Purkinje cell (primary cell): ENCODE measurements around the gene SRSF6. TPM values are rescaled to one million over a fixed set of nuclear protein-coding genes. Genes with fewer than 3 reads are reported as not detected.

ENCODE experiments used
- polyA plus RNA-seq: library from polyadenylated mRNA; unstranded; fragments of >200 nt; fragmentation: Nextera tagmentation; gene quantifications from 2 replicates; pipeline ENCODE4 v1.2.1, GENCODE V29; 2014

Gene SRSF6
- polyA plus RNA-seq, result 31.4 and 36.6 TPM in 2 replicates

DNA sequence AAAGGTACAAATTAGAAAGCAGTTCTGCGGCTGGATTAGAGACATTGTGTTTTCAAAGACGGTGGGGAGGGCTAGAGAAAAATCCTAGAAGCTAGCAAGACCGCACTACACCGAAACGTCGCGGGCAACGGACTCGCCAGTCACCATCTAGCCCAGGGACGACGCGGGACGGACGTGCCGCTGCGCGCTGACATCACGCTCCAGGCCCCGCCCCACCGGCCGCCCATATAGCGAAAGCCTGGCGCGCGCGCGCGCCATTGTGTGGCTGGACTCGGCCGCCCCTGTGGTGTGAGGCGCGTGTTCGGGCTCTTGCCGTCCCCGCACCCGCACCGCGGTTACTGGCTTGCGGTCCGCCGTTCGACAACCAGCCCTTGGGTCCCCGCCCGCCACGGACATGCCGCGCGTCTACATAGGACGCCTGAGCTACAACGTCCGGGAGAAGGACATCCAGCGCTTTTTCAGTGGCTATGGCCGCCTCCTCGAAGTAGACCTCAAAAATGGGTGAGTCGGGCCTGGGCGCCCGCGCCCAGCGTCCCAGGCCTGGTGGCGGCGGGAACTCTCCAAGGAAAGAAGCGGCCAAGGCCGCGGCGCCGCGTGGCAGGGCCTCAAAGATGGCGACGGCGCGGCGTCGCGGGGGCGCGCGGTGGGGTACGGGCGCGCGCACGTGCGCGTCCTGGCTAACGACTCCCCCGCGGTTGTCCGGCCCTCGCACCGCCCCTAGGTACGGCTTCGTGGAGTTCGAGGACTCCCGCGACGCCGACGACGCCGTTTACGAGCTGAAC lies at the start of gene SRSF6:
Gene SRSF6 (plus strand): TSS at position 257 of the 782 bp plus-strand sequence. CDS start 138 bp downstream, at position 395.

GRCh38 chr20:43507150-43508080 lies 49.7 kb downstream of the SRSF6 start, which contains the start of gene L3MBTL1:
L3MBTL1 (plus strand) TSS chr20:43507697; CDS start chr20:43513504, 5,807 bp downstream.

Other genes starting within 250 kb of the SRSF6 start
- gene L3MBTL1, start 49.8 kb downstream of the SRSF6 start, polyA plus RNA-seq, result 3.1 and 3.4 TPM in 2 replicates
- not detected in 2 replicates for gene SGK2, start 101.1 kb downstream of the SRSF6 start, polyA plus RNA-seq
- gene IFT52, start 133.0 kb downstream of the SRSF6 start, polyA plus RNA-seq, result 11.9 and 15.9 TPM in 2 replicates
- not detected in 2 replicates for gene MYBL2, start 209.2 kb downstream of the SRSF6 start, polyA plus RNA-seq